Panc1 (cell line): ENCODE results near the gene SBF1. TPM values are rescaled to one million over a fixed set of nuclear protein-coding genes. Genes with fewer than 3 reads are reported as not detected.

Experiments
- ATAC-seq: fragments of 200-7000 bp; cut with Tn5 transposase; 2 replicates; pipeline ENCODE4 v1.9.1; 2020; ENCODE audit warnings: mild to moderate bottlenecking, moderate library complexity
- BruUV-seq: library from RNA; stranded (reverse); fragments of 400-500 nt; replicated peaks from 2 replicates; lab custom pipeline; 2021; lab: Mats Ljungman, UMichigan
- CTCF ChIA-PET: fragments of 300-600 bp; sonication (Branson Sonifier 250); formaldehyde crosslinking; loops from one replicate; lab custom pipeline; 2022; ENCODE audit warnings: antibody characterized with exemption; lab: Charles Lee
- POLR2A ChIA-PET: fragments of 300-600 bp; sonication (Branson Sonifier 250); formaldehyde crosslinking; loops from one replicate; lab custom pipeline; 2022; ENCODE audit warnings: antibody characterized with exemption; lab: Charles Lee
- DNase-seq: peaks from one replicate; pipeline ENCODE4 v3.0.0-alpha.2; 2010; ENCODE audit warnings: low read depth, low spot score
- H3K27ac ChIP-seq: 2 replicates; pipeline ENCODE4 v1.5.1; 2011; ENCODE audit warnings: mild to moderate bottlenecking, low read length, inconsistent platforms
- H3K27me3 ChIP-seq: fragments of 200-500 bp; sonication (Bioruptor generic); 2 replicates; pipeline ENCODE4 v1.6.0; 2014; ENCODE audit warnings: low read length, inconsistent platforms; ENCODE audit not compliant: control insufficient read depth, insufficient read depth
- H3K36me3 ChIP-seq: fragments of 200-500 bp; sonication (Bioruptor generic); 2 replicates; pipeline ENCODE4 v1.5.1; 2014; ENCODE audit warnings: inconsistent platforms, mild to moderate bottlenecking, low read length, moderate library complexity; ENCODE audit not compliant: control insufficient read depth, insufficient read depth
- H3K4me1 ChIP-seq: 2 replicates; pipeline ENCODE4 v1.5.1; 2011; ENCODE audit warnings: inconsistent platforms, mild to moderate bottlenecking, low read length, moderate library complexity; ENCODE audit not compliant: control insufficient read depth, insufficient read depth
- H3K4me3 ChIP-seq, 2 experiments: 2 replicates each; pipeline ENCODE4 v1.5.1; 2011 to 2012; ENCODE audit warnings: low read depth in 2 of 2, low read length in 2 of 2, mild to moderate bottlenecking in 2 of 2, inconsistent platforms in 1 of 2, moderate library complexity in 1 of 2
- H3K9me3 ChIP-seq: fragments of 200-500 bp; sonication (Bioruptor generic); 2 replicates; pipeline ENCODE4 v1.5.1; 2014; ENCODE audit warnings: low read depth, mild to moderate bottlenecking, inconsistent platforms, low read length, moderate library complexity; ENCODE audit not compliant: control insufficient read depth, insufficient read depth
- POLR2AphosphoS5 ChIP-seq: IDR thresholded peaks from 2 replicates; pipeline ENCODE4 v1.6.1; 2012; ENCODE audit warnings: mild to moderate bottlenecking, low read depth, low read length, moderate library complexity
- SIN3A ChIP-seq: IDR thresholded peaks from 2 replicates; pipeline ENCODE4 v1.6.1; 2012; ENCODE audit warnings: low read depth, mild to moderate bottlenecking, low read length, moderate library complexity, borderline replicate concordance; ENCODE audit not compliant: insufficient read depth
- TCF7L2 ChIP-seq: IDR thresholded peaks from 2 replicates; pipeline ENCODE4 v1.6.1; 2011; ENCODE audit warnings: mild to moderate bottlenecking, low read depth, low read length, inconsistent platforms
- in situ Hi-C: cut with HindIII; loops from 2 replicates; pipeline ENCODE4 v1.10.0; 2016; ENCODE audit warnings: low sequenced_read_pairs, low pct_unique_long_range_greater_than_20kb
- intact Hi-C: fragments of 100-400 bp; cut with micrococcal nuclease; formaldehyde crosslinking; loops from one replicate; pipeline ENCODE4 v1.10.0; 2022; ENCODE audit not compliant: unreplicated experiment
- total RNA-seq: library from RNA; stranded (reverse); gene quantifications from one replicate; pipeline ENCODE4 v1.2.1, GENCODE V29; 2021; ENCODE audit not compliant: unreplicated experiment
- TF ChIP-seq, protein P1 (sequence below): fragments of 450-650 bp; IDR thresholded peaks from 2 replicates; pipeline ENCODE4 v1.5.1; 2017; ENCODE audit warnings: mild to moderate bottlenecking
- TF ChIP-seq, protein P2 (sequence below), 2 experiments: IDR thresholded peaks; 2 replicates each; pipeline ENCODE4 v1.6.1; 2011 to 2012; ENCODE audit warnings: low read depth in 2 of 2, control low read depth in 1 of 2, low read length in 1 of 2, mild to moderate bottlenecking in 1 of 2, moderate library complexity in 1 of 2; ENCODE audit not compliant: insufficient read depth in 1 of 2

SBF1 gene
- total RNA-seq, 1 experiment from 2014 or later = 59.2 TPM

DNA sequence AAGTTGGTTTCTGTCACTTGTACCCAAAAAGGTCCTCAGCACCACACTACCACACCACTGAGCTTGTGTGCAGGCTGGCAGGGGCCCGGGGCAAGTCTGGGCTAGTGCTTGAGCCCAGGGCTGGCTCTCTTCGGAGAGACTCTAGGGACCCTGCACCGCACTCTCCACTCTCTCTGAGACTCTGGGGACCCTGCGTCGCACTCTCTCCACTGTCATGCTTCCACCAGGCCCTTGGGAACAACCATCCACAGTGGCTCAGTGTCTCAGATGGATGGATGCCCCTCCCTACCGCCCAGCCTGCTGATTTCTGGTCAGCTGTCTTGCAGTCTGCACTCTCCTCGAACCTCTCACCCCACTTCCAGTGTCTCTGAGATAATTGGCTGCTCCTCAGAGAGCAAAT, 2.0 kb upstream of the SBF1 start:
- BruUV-seq = no TSS peak
- H3K9me3 ChIP-seq = no peaks in the 10 kb centered on the region
- no peak overlapping the region for H3K27ac ChIP-seq
- H3K4me1 ChIP-seq = peaks cover 4% of the 10 kb centered on the region
- H3K36me3 ChIP-seq = no peaks in the 10 kb centered on the region; the same call in 1 of the 2 replicates
- H3K27me3 ChIP-seq = no peaks in the 10 kb centered on the region
- in situ Hi-C loops (no loop called here), intact Hi-C loops (no loop called here)
- CTCF ChIA-PET = no interaction called here
- no peak for ATAC-seq
- DNase-seq = no peak
- no peak for TF ChIP-seq TCF7L2
- POLR2A ChIA-PET = no interaction called here
- no peak overlapping the region for H3K4me3 ChIP-seq

DNA sequence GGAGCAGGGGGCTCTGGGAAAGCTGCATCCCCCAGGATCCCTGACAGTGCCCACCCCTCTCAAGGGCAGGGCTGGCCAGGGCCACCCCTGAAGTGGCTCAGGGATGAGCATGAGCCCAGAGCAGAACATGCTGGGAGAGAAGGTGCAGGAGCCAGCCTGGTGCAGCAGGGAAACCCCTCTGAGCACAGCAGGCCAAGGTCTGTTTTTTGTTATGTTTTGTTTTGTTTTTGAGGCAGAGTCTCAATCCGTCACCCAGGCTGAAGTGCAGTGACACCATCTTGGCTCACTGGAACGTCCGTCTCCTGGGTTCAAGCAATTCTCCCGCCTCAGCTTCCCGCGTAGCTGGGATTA, 792 bp upstream of the SBF1 start:
- Histone ChIP-seq H3K36me3 (no peaks in the 10 kb centered on the region; the same call in 1 of the 2 replicates), H3K27me3 (no peaks in the 10 kb centered on the region), H3K9me3 (no peaks in the 10 kb centered on the region), H3K27ac (peak overlapping the region; percentile 63), H3K4me1 (peaks cover 9% of the 10 kb centered on the region), H3K4me3 (peak overlapping the region; percentile 53 to 59)
- DNase-seq (no peak), ATAC-seq (no peak)
- in situ Hi-C loops = no loop called here
- TF ChIP-seq, protein P1, sequence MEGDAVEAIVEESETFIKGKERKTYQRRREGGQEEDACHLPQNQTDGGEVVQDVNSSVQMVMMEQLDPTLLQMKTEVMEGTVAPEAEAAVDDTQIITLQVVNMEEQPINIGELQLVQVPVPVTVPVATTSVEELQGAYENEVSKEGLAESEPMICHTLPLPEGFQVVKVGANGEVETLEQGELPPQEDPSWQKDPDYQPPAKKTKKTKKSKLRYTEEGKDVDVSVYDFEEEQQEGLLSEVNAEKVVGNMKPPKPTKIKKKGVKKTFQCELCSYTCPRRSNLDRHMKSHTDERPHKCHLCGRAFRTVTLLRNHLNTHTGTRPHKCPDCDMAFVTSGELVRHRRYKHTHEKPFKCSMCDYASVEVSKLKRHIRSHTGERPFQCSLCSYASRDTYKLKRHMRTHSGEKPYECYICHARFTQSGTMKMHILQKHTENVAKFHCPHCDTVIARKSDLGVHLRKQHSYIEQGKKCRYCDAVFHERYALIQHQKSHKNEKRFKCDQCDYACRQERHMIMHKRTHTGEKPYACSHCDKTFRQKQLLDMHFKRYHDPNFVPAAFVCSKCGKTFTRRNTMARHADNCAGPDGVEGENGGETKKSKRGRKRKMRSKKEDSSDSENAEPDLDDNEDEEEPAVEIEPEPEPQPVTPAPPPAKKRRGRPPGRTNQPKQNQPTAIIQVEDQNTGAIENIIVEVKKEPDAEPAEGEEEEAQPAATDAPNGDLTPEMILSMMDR = no peak
- TF ChIP-seq, protein P2, sequence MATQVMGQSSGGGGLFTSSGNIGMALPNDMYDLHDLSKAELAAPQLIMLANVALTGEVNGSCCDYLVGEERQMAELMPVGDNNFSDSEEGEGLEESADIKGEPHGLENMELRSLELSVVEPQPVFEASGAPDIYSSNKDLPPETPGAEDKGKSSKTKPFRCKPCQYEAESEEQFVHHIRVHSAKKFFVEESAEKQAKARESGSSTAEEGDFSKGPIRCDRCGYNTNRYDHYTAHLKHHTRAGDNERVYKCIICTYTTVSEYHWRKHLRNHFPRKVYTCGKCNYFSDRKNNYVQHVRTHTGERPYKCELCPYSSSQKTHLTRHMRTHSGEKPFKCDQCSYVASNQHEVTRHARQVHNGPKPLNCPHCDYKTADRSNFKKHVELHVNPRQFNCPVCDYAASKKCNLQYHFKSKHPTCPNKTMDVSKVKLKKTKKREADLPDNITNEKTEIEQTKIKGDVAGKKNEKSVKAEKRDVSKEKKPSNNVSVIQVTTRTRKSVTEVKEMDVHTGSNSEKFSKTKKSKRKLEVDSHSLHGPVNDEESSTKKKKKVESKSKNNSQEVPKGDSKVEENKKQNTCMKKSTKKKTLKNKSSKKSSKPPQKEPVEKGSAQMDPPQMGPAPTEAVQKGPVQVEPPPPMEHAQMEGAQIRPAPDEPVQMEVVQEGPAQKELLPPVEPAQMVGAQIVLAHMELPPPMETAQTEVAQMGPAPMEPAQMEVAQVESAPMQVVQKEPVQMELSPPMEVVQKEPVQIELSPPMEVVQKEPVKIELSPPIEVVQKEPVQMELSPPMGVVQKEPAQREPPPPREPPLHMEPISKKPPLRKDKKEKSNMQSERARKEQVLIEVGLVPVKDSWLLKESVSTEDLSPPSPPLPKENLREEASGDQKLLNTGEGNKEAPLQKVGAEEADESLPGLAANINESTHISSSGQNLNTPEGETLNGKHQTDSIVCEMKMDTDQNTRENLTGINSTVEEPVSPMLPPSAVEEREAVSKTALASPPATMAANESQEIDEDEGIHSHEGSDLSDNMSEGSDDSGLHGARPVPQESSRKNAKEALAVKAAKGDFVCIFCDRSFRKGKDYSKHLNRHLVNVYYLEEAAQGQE (IDR thresholded peaks at IDR 0.05; ENCODE audit: insufficient read depth in 1 of 2, low read depth in 2 of 2, low read length in 1 of 2) = no peak
- TF ChIP-seq TCF7L2 (no peak), SIN3A (no peak), POLR2AphosphoS5 (no peak)
- ChIA-PET CTCF (no interaction called here), POLR2A (no interaction called here)
- intact Hi-C loops = no loop called here
- no TSS peak for BruUV-seq

DNA sequence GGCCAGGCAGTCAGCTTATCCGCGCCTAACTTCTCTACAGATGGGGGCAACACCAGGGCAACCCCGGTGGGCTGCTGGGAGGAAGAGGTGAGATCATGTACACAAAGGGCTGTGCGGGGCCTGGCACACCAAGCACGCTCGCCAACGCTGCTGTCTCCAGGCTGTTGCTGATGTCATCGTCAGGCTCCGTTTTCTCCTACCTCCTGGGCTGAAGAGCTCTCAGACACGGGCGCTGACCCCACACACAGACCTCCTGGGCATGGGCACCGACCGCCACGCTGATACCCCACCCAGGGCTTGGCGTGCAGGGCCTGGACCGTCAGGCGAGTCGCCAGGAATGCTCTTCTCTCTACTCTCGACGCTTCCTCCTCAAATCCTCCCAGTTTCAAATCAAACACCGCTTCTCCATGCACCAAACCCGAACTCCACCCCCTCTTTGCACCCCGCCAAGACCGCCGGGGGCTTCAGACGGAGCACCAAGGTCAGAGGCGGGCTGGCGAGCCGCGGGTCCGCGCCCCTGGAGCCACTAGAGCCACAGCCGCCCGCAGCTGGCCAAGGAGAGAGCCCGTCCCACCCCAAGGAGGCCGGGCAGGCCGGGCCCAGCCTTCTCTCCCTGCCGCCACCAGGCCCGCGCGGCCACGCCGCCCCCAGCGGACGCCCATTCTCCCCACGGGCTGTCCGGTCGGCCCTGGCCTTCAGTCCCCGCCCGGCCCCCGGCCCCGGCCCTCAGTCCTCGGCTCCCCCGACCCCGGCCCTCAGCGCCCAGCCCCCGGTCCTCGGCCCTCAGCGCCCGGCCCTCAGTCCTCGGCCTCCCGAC, 772 bp downstream of the SBF1 start:
- no TSS peak for BruUV-seq
- intact Hi-C loops (no loop called here), in situ Hi-C loops (no loop called here)
- H3K36me3 ChIP-seq = no peaks in the 10 kb centered on the region; the same call in 1 of the 2 replicates
- H3K4me1 ChIP-seq = peaks cover 15% of the 10 kb centered on the region
- POLR2A ChIA-PET = interaction anchor here (0.6 kb wide), 1 partner anchor 34 kb away, joined by 3 read pairs; the partner anchor contains the start of gene LMF2
- H3K27ac ChIP-seq = peak overlapping the region; percentile 29; the same call in 1 of the 2 replicates
- H3K4me3 ChIP-seq = peak overlapping the region; percentile 59 to 63
- DNase-seq (no peak), ATAC-seq (peak; percentile 54)
- H3K27me3 ChIP-seq = no peaks in the 10 kb centered on the region
- CTCF ChIA-PET = no interaction called here
- no peaks in the 10 kb centered on the region for H3K9me3 ChIP-seq
- TF ChIP-seq SIN3A (no peak), POLR2AphosphoS5 (no peak), TCF7L2 (no peak)
- TF ChIP-seq, protein P1 = no peak
- TF ChIP-seq, protein P2 (IDR thresholded peaks at IDR 0.05; ENCODE audit: insufficient read depth in 1 of 2, low read depth in 2 of 2, low read length in 1 of 2) = no peak
